OCI-LY7 (cell line): Measurements from ENCODE around the gene ALDH1B1. TPM values are rescaled to one million over a fixed set of nuclear protein-coding genes. Genes with fewer than 3 reads are reported as not detected.

Source experiments
- BruUV-seq: library from RNA; stranded (reverse); fragments of 400-500 nt; replicated peaks from 2 replicates; lab custom pipeline; 2021; lab: Mats Ljungman, UMichigan
- CTCF ChIA-PET: fragments of 300-600 bp; sonication (Branson Sonifier 250); formaldehyde crosslinking; loops from one replicate; lab custom pipeline; 2022; ENCODE audit warnings: antibody characterized with exemption; ENCODE audit not compliant: unreplicated experiment; lab: Charles Lee
- POLR2A ChIA-PET: fragments of 300-600 bp; sonication (Branson Sonifier 250); formaldehyde crosslinking; loops from one replicate; lab custom pipeline; 2022; ENCODE audit warnings: antibody characterized with exemption; lab: Charles Lee
- DNase-seq: peaks from one replicate; pipeline ENCODE4 v3.0.0-alpha.2; 2015; ENCODE audit warnings: low spot score
- H2AFZ ChIP-seq: fragments of 200-600 bp; sonication (generic), shearing (Covaris generic); 2 replicates; pipeline ENCODE4 v1.6.1; 2014; ENCODE audit warnings: mild to moderate bottlenecking, antibody characterized with exemption, low read length, moderate library complexity
- H3K27ac ChIP-seq: fragments of 200-600 bp; sonication (generic); 2 replicates; pipeline ENCODE4 v1.5.1; 2014; ENCODE audit warnings: mixed run types, low read depth, mild to moderate bottlenecking, moderate library complexity, low read length, inconsistent platforms; ENCODE audit not compliant: poor library complexity, severe bottlenecking
- H3K36me3 ChIP-seq: fragments of 200-600 bp; sonication (generic); 2 replicates; pipeline ENCODE4 v1.6.1; 2014; ENCODE audit warnings: mild to moderate bottlenecking, antibody characterized with exemption, low read length, moderate library complexity, mixed read lengths; ENCODE audit not compliant: insufficient read depth
- H3K4me1 ChIP-seq: fragments of 200-600 bp; sonication (generic); 2 replicates; pipeline ENCODE4 v1.5.1; 2014; ENCODE audit warnings: mild to moderate bottlenecking, low read length; ENCODE audit not compliant: insufficient read depth, poor library complexity, severe bottlenecking
- H3K4me2 ChIP-seq: fragments of 200-600 bp; sonication (generic); 2 replicates; pipeline ENCODE4 v1.6.1; 2014; ENCODE audit warnings: mild to moderate bottlenecking, low read length
- H3K4me3 ChIP-seq: fragments of 200-600 bp; sonication (generic); 2 replicates; pipeline ENCODE4 v1.5.1; 2014; ENCODE audit warnings: mild to moderate bottlenecking, low read depth, low read length; ENCODE audit not compliant: poor library complexity, severe bottlenecking
- H3K79me2 ChIP-seq: fragments of 200-600 bp; sonication (generic); 2 replicates; pipeline ENCODE4 v1.6.1; 2016; ENCODE audit warnings: low read depth, mild to moderate bottlenecking, low read length, moderate library complexity, mixed read lengths; ENCODE audit not compliant: insufficient read depth
- H3K9me2 ChIP-seq: fragments of 200-600 bp; sonication (generic); 2 replicates; pipeline ENCODE4 v1.6.1; 2016; ENCODE audit warnings: mild to moderate bottlenecking, low read length, mixed read lengths; ENCODE audit not compliant: insufficient read depth
- H3K9me3 ChIP-seq: fragments of 200-600 bp; sonication (generic); 2 replicates; pipeline ENCODE4 v1.6.1; 2014; ENCODE audit warnings: mild to moderate bottlenecking, mixed run types, low read length, mixed read lengths
- H4K20me1 ChIP-seq: fragments of 200-600 bp; sonication (generic); 2 replicates; pipeline ENCODE4 v1.6.1; 2014; ENCODE audit warnings: mild to moderate bottlenecking, antibody characterized with exemption, low read length, moderate library complexity, mixed read lengths; ENCODE audit not compliant: insufficient read depth
- CTCF ChIP-seq: fragments of 200-600 bp; sonication (generic); conservative IDR thresholded peaks from 2 replicates; pipeline ENCODE4 v1.5.1; 2014; ENCODE audit warnings: mild to moderate bottlenecking, antibody characterized with exemption, low read length, moderate library complexity, mixed read lengths
- EZH2phosphoT487 ChIP-seq: fragments of 200-600 bp; sonication (generic); IDR thresholded peaks from 2 replicates; pipeline ENCODE4 v1.6.1; 2018; ENCODE audit warnings: low read depth, borderline replicate concordance, mild to moderate bottlenecking, mixed run types, antibody characterized with exemption, low read length, moderate library complexity, mixed read lengths
- intact Hi-C: fragments of 100-400 bp; cut with micrococcal nuclease; formaldehyde crosslinking; loops from one replicate; pipeline ENCODE4 v1.10.0; 2022; ENCODE audit not compliant: unreplicated experiment
- total RNA-seq, 2 experiments: library from RNA; depleted of rRNA in 1 of 2; stranded (reverse); fragments of >200 nt in 1 of 2; shearing (Covaris generic) in 1 of 2; gene quantifications; 2 replicates each; pipeline ENCODE4 v1.2.3, GENCODE V29; 2014 to 2022

ALDH1B1 gene
- total RNA-seq, 2 experiments from 2014 or later = 0.32 to 8.6 TPM

DNA sequence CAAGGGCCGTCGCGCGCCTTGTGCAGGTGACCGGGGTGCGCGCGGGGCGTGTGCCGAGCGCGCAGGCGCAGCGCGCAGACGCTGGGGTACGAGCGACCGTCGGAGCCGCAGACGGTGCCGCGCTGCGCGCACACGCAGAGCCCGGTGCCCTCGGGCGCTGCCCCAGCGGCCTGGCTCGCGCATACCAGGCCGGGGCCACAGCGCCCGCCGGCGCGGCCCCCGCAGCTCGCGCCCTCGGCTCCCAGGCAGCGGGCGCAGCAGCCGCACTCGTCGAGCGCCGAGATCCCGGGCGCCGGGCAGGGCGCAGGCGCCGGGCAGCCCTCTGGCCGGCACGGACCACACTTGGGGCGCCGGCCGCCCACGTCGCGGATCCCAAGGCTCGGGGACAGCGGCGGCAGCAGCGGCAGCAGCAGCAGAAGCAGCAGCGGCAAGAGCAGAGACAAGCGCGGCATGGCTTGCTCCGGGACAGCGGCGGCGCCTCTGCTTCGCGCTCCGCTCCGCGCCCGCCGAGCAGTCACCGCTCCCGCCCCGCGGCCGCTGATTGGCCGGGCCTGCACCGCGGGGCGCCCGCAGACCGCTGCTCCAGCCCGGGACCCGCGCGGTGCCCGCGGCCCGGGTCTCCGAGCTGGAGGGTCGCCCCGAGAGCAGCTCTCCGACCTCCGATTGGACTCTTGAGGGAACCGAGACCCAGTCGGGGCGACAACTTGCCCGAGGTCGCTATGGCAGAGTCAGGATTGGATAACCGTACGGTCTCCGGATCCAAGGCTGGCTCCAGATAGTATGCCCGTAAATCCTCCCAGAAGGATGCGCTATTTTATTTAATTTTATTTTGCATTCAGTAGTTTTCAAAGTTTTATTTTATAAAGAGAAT, 31.7 kb downstream of the ALDH1B1 start, which contains the start of gene IGFBPL1:
Gene IGFBPL1 (minus strand): TSS at position 482 of the 871 bp plus-strand sequence. CDS start 30 bp downstream, at position 452.
- intact Hi-C loops = no loop called here
- H3K79me2 ChIP-seq = no peaks in the 10 kb centered on the region
- BruUV-seq = no TSS peak
- no peaks in the 10 kb centered on the region for H3K36me3 ChIP-seq
- H3K27ac ChIP-seq = no peak within 1 kb of the TSS
- H3K4me1 ChIP-seq = no peaks in the 10 kb centered on the region
- ChIA-PET CTCF (no interaction called here), POLR2A (no interaction called here)
- no peak for DNase-seq
- H3K9me3 ChIP-seq = no peaks in the 10 kb centered on the region
- TF ChIP-seq CTCF = no peak
- H3K4me2 ChIP-seq = no peak within 1 kb of the TSS
- no peak within 1 kb of the TSS for H3K4me3 ChIP-seq
- no peaks in the 10 kb centered on the region for H4K20me1 ChIP-seq
- H2AFZ ChIP-seq = no peak within 1 kb of the TSS
- H3K9me2 ChIP-seq = no peaks in the 10 kb centered on the region

- Histone ChIP-seq H3K9me3 (no peaks in the 10 kb centered on the region), H3K9me2 (no peaks in the 10 kb centered on the region), H3K79me2 (no peaks in the 10 kb centered on the region), H4K20me1 (no peaks in the 10 kb centered on the region), H3K4me2 (no peak overlapping the region), H3K36me3 (no peaks in the 10 kb centered on the region), H3K4me1 (no peaks in the 10 kb centered on the region), H2AFZ (no peak overlapping the region), H3K4me3 (no peak overlapping the region), H3K27ac (no peak overlapping the region)
- no TSS peak for BruUV-seq
- POLR2A ChIA-PET = no interaction called here
- no peak for DNase-seq
- CTCF ChIA-PET = no interaction called here
- TF ChIP-seq EZH2phosphoT487 = no peak
- TF ChIP-seq CTCF = no peak
- intact Hi-C loops = no loop called here
These were observed 32.4 kb downstream of the ALDH1B1 start for GRCh38 chr9:38424918-38425317.

GRCh38 chr9:38428062-38428461, 35.6 kb downstream of the ALDH1B1 start:
- H3K4me3 ChIP-seq = no peak overlapping the region
- H4K20me1 ChIP-seq = no peaks in the 10 kb centered on the region
- BruUV-seq = no TSS peak
- intact Hi-C loops = no loop called here
- ChIA-PET POLR2A (interaction anchor here (0.9 kb wide), 1 partner anchor 14 kb away, joined by 4 read pairs; no protein-coding TSS in a partner anchor), CTCF (no interaction called here)
- no peak overlapping the region for H3K4me2 ChIP-seq
- H3K4me1 ChIP-seq = no peaks in the 10 kb centered on the region
- no peaks in the 10 kb centered on the region for H3K9me2 ChIP-seq
- no peaks in the 10 kb centered on the region for H3K36me3 ChIP-seq
- DNase-seq = no peak
- H2AFZ ChIP-seq = no peak overlapping the region
- no peak for TF ChIP-seq EZH2phosphoT487
- no peak for TF ChIP-seq CTCF
- no peaks in the 10 kb centered on the region for H3K79me2 ChIP-seq
- no peaks in the 10 kb centered on the region for H3K9me3 ChIP-seq
- no peak overlapping the region for H3K27ac ChIP-seq
